ENCODE measurements around the gene KCNK5. TPM values are rescaled to one million over a fixed set of nuclear protein-coding genes. Genes with fewer than 3 reads are reported as not detected.

Gene KCNK5
- total RNA-seq, 4 donors from 2014 or later, result 0.07 to 0.22 (median 0.20) TPM; not detected in 1

- Histone ChIP-seq H3K4me1 (no peaks in the 10 kb centered on the region), H3K27ac (no peak overlapping the region), H3K4me3 (no peak overlapping the region), H3K36me3 (no peaks in the 10 kb centered on the region), H3K9me3 (no peaks in the 10 kb centered on the region), H3K27me3 (no peaks in the 10 kb centered on the region)
- intact Hi-C loops (cut with DNase I; ENCODE audit: low total_unique reads) (no loop called here), in situ Hi-C loops (cut with MboI; ENCODE audit: low sequenced_read_pairs in 4 of 4) (no loop called here)
- ATAC-seq, result no peak
- no peak for DNase-seq
- no peak for TF ChIP-seq POLR2A (IDR thresholded peaks at IDR 0.05)
- TF ChIP-seq, protein P1, sequence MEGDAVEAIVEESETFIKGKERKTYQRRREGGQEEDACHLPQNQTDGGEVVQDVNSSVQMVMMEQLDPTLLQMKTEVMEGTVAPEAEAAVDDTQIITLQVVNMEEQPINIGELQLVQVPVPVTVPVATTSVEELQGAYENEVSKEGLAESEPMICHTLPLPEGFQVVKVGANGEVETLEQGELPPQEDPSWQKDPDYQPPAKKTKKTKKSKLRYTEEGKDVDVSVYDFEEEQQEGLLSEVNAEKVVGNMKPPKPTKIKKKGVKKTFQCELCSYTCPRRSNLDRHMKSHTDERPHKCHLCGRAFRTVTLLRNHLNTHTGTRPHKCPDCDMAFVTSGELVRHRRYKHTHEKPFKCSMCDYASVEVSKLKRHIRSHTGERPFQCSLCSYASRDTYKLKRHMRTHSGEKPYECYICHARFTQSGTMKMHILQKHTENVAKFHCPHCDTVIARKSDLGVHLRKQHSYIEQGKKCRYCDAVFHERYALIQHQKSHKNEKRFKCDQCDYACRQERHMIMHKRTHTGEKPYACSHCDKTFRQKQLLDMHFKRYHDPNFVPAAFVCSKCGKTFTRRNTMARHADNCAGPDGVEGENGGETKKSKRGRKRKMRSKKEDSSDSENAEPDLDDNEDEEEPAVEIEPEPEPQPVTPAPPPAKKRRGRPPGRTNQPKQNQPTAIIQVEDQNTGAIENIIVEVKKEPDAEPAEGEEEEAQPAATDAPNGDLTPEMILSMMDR (IDR thresholded peaks at IDR 0.05 in 4 of 5, conservative IDR thresholded peaks at IDR 0.05 in 1 of 5), result no peak
Observed at GRCh38 chr6:39249278-39249677, 20.0 kb upstream of the KCNK5 start.

GRCh38 chr6:39247667-39248194 lies 18.5 kb upstream of the KCNK5 start:
- ATAC-seq, result no peak
- TF ChIP-seq, protein P1 (IDR thresholded peaks at IDR 0.05 in 4 of 5, conservative IDR thresholded peaks at IDR 0.05 in 1 of 5), result no peak
- TF ChIP-seq POLR2A (IDR thresholded peaks at IDR 0.05), result no peak

GRCh38 chr6:39243809-39244208 lies 14.5 kb upstream of the KCNK5 start:
- in situ Hi-C loops (cut with MboI; ENCODE audit: low sequenced_read_pairs in 4 of 4), result no loop called here
- intact Hi-C loops (cut with DNase I; ENCODE audit: low total_unique reads), result no loop called here
- DNase-seq, result peak in 1 of 2 donors; percentile 42
- H3K4me1 ChIP-seq, result no peaks in the 10 kb centered on the region
- H3K27me3 ChIP-seq, result no peaks in the 10 kb centered on the region
- no peaks in the 10 kb centered on the region for H3K36me3 ChIP-seq
- H3K27ac ChIP-seq, result no peak overlapping the region
- no peak for TF ChIP-seq POLR2A (IDR thresholded peaks at IDR 0.05)
- TF ChIP-seq, protein P1 (IDR thresholded peaks at IDR 0.05 in 4 of 5, conservative IDR thresholded peaks at IDR 0.05 in 1 of 5), result no peak
- peak; percentile 46 to 54 for ATAC-seq
- no peaks in the 10 kb centered on the region for H3K9me3 ChIP-seq
- no peak overlapping the region for H3K4me3 ChIP-seq

More at GRCh38 chr6:39247667-39248194, 18.5 kb upstream of the KCNK5 start:
- in situ Hi-C loops (cut with MboI; ENCODE audit: low sequenced_read_pairs in 4 of 4) (no loop called here), intact Hi-C loops (cut with DNase I; ENCODE audit: low total_unique reads) (no loop called here)
- DNase-seq, result no peak
- H3K4me3 ChIP-seq, result no peak overlapping the region
- no peaks in the 10 kb centered on the region for H3K36me3 ChIP-seq
- no peaks in the 10 kb centered on the region for H3K9me3 ChIP-seq
- H3K27ac ChIP-seq, result no peak overlapping the region
- no peaks in the 10 kb centered on the region for H3K27me3 ChIP-seq
- H3K4me1 ChIP-seq, result no peaks in the 10 kb centered on the region

- Histone ChIP-seq H3K4me1 (no peaks in the 10 kb centered on the region), H3K27me3 (no peaks in the 10 kb centered on the region), H3K4me3 (no peak overlapping the region), H3K27ac (no peak overlapping the region), H3K36me3 (no peaks in the 10 kb centered on the region), H3K9me3 (no peaks in the 10 kb centered on the region)
- in situ Hi-C loops (cut with MboI; ENCODE audit: low sequenced_read_pairs in 4 of 4) (no loop called here), intact Hi-C loops (cut with DNase I; ENCODE audit: low total_unique reads) (no loop called here)
- ATAC-seq (no peak), DNase-seq (no peak)
- no peak for TF ChIP-seq POLR2A (IDR thresholded peaks at IDR 0.05)
- TF ChIP-seq, protein P1 (IDR thresholded peaks at IDR 0.05 in 4 of 5, conservative IDR thresholded peaks at IDR 0.05 in 1 of 5), result no peak
Observed at GRCh38 chr6:39240155-39240757, 11.0 kb upstream of the KCNK5 start.

Data from gastrocnemius medialis (tissue), 4 donors.